Esophagus squamous epithelium (tissue), 4 donors: ENCODE measurements around the gene SQOR.
A peak's percentile ranks its signal among the peaks of the same experiment; 100 is the strongest.

Source experiments
- CTCF ChIP-seq, 6 experiments: fragments of 450-650 bp in 4 of 6; fragments of 200-600 bp in 2 of 6; sonication (generic) in 2 of 6; IDR thresholded peaks; one replicate each; pipeline ENCODE4 v1.5.1; 2016 to 2019; ENCODE audit warnings: antibody characterized with exemption in 6 of 6, mild to moderate bottlenecking in 4 of 6, moderate library complexity in 4 of 6
- POLR2A ChIP-seq, 4 donors: fragments of 450-650 bp; IDR thresholded peaks; one replicate each; pipeline ENCODE4 v1.6.1; 2017; ENCODE audit warnings: antibody characterized with exemption in 4 of 4, mild to moderate bottlenecking in 4 of 4, moderate library complexity in 3 of 4

GRCh38 chr15:45637552-45638033, 2.8 kb downstream of the SQOR start:
- peak in 1 of 6 experiments; percentile 3 for TF ChIP-seq CTCF (IDR thresholded peaks at IDR 0.05)
- TF ChIP-seq POLR2A (IDR thresholded peaks at IDR 0.05), result peak in 1 of 4 donors; percentile 39
